Endometrial microvascular endothelial cells (primary cell): ENCODE data around the gene FBXW9. TPM values are rescaled to one million over a fixed set of nuclear protein-coding genes. Genes with fewer than 3 reads are reported as not detected.
"Not testable (repeated sequence)": the region's sequence is repeated elsewhere in the genome, so short reads cannot be mapped to it uniquely, and the experiment has no call there.

Experiments used
- in situ Hi-C: cut with HindIII; loops from 2 replicates; pipeline ENCODE4 v1.10.0; 2017; ENCODE audit warnings: low sequenced_read_pairs, low pct_unique_long_range_greater_than_20kb; ENCODE audit errors: inconsistent ontology term
- total RNA-seq: library from RNA; depleted of rRNA; stranded (reverse); fragments of >200 nt; gene quantifications from one replicate; pipeline ENCODE4 v1.2.3, GENCODE V29; 2015; ENCODE audit errors: inconsistent ontology term

FBXW9 gene
- total RNA-seq, 1 donor from 2014 or later = 7.2 TPM

- in situ Hi-C loops = no loop called here
Observed at GRCh38 chr19:12720851-12721655, 24.6 kb upstream of the FBXW9 start.

- in situ Hi-C loops = no loop called here
Observed at GRCh38 chr19:12720296-12720695, 23.9 kb upstream of the FBXW9 start.

- in situ Hi-C loops = no loop called here
Observed at GRCh38 chr19:12715929-12716328, 19.5 kb upstream of the FBXW9 start.

- in situ Hi-C loops = no loop called here
Observed at GRCh38 chr19:12715102-12715501, 18.7 kb upstream of the FBXW9 start.

- in situ Hi-C loops = not testable (repeated sequence)
Observed at GRCh38 chr19:12713304-12713703, 16.9 kb upstream of the FBXW9 start.

DNA sequence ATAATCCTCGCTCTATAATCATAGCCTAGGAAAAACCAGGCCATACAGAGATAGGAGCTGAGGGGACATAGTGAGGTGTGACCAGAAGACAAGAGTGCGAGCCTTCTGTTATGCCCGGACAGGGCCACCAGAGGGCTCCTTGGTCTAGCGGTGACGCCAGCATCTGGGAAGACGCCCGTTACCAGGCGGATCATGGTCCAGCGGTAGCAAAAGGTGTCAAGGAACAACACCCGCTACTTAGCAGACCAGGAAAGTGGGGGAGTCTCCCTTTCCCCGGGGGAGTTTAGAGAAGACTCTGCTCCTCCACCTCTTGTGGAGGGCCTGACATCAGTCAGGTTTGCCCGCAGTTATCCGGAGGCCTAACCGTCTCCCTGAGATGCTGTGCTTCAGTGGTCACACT, 15.6 kb upstream of the FBXW9 start:
- in situ Hi-C loops = not testable (repeated sequence)

DNA sequence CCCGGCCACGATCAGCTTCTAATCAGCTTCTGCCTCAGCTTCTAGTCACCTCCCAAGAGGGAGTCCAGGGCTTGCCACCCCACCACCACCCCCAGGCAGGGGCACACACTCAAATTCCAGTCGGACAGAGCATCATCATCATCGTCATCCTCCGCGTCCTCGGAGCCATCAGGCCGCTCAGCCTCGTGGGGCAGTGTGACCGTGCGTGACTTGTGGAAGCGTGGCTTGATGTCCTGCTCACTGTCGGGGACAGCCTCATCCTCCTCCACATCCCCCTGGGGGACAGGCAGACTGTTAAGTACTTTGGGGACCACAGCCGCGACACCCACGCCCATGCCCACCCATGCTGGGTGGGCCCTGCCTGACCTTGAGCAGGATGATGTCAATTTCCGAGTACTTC, 14.8 kb upstream of the FBXW9 start:
- in situ Hi-C loops = no loop called here

DNA sequence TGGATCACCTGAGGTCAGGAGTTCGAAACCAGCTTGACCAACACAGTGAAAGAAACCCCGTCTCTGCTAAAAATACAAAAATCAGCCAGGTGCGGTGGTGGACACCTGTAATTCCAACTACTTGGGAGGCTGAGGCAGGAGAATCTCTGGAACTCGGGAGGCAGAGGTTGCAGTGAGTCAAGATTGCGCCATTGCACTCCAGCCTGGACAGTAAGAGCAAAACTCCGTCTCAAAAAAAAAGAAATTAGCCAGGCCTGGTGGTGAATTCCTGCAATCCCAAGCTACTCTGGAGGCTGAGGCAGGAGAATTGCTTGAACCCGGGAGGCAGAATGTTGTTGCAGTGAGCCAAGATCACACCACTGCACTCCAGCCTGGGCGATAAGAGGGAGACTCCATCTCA, 12.2 kb upstream of the FBXW9 start:
- in situ Hi-C loops = no loop called here

DNA sequence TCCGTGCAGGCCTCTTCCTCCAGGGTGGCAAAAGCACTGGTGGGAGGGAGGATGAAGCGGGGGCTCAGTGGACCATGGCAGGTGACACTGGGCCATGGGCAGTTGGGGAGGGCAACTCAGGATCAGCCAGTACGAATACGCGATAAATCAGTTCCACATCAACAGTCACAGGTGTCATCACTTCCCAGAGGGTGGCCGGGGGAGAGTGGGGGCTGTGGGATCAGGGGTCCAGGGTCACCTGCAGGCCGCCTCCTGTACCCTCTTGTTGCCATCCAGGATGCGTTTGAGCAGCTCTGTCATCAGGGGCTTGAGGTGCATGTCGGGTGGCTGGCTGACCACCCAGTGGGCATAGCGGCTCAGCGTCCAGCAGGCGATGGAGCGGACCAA, 9.9 kb upstream of the FBXW9 start:
- in situ Hi-C loops = no loop called here

- in situ Hi-C loops = no loop called here
Observed at GRCh38 chr19:12705654-12706331, 9.4 kb upstream of the FBXW9 start.

DNA sequence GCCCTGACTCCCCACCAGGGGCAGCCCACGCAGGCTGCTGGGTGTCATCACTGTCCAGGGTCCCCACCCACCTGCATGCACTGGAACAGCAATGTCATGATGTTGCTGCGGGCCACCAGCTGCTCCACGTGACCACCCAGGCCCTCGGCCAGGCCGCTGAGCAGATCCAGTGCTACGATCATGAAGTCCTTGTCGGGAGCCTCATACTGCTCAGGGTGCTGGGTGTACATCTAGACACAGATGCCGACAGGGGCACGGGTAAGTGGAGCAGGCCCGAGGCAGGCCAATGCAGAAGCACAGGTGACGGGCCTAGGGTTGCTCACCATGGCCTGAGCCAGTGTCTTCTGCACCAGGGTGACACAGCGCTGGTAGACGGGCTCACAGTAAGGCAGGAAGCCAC, 8.7 kb upstream of the FBXW9 start:
- in situ Hi-C loops = no loop called here

- in situ Hi-C loops = no loop called here
Observed at GRCh38 chr19:12703046-12703445, 6.6 kb upstream of the FBXW9 start.

DNA sequence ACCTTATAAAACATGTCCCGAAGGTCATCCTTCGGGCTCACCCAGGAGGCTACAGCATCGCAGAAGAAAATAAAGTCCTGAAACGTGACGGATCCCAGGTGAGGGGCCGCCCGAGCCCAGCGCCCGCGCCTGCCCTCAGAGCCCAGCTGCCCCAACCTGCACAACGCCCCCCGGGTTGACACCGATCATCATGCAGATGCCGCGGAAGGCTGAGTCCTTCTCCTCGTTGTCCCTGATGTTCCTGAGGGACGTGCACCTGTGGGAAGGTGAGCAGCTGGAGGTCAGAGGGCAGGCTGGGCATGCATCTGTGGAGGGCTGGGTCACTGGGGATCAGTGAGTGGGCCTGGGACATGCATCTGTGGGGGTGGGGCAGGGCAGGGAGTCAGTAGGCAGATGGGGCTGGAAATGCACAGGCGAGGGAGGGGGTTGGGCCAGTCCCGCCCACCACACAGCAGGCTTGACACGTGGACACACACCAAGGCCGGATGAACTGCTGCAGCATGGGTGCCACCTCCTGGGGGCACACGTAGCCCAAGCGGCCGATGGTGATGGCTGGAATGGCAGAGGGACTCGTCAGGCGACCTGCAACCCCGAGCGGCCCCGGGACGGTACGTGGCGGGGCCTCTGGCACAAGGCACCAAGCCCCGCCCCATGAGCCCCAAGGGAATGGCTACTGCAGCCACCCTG, 5.3 kb upstream of the FBXW9 start:
- in situ Hi-C loops = no loop called here

DNA sequence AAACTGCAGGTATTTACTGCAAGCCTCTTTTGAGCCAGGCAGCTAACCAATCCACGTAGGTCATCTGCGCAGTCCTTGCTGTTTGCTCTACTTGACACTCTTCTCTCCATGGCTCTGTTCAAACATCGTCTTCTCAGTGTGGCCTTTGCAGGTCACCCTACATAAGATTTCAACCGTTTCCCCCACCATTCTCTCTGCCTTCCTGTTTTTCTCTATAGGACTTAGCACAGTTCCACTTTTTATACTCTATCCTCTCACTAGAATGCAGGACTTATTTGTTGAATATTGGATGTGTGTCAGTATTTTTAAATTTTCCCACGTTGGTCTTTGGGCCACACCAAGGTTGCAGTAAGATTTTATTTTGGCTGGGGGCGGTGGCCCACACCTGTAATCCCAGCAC, 1.7 kb upstream of the FBXW9 start:
- in situ Hi-C loops = no loop called here

DNA sequence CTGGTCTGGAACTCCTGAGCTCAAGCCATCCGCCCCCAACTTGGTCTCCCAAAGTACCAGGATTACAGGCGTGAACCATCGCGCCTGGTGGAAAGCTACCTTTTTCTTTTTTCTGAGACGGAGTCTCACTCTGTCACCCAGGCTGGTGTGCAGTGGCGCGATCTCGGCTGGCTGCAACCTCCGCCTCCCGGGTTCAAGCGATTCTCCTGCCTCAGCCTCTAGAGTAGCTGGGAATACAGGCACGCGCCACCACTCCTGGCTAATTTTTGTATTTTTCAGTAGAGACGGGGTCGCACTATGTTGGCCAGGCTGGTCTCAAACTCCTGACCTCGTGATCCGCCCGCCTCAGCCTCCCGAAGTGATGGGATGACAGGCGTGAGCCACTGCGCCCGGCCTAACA, 994 bp upstream of the FBXW9 start:
- in situ Hi-C loops = not testable (repeated sequence)

DNA sequence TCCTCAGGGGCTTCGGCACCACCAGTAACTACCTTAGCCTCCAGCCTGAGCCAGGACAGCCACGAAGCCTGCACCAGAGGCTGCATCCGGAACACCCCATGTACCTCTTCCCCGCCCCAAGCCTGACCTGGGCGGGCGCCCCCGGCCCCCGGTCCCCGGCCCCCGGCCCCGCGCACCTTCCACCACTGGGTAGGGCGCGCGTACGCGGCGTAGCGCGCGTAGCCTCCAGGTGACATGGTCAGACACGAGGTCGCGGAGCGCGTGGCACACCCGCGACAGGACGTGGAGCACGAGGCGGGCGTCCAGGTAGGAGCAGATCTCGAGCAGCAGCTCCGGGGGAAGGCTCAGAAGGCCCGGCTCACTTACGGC, 450 bp downstream of the FBXW9 start:
- in situ Hi-C loops = no loop called here

DNA sequence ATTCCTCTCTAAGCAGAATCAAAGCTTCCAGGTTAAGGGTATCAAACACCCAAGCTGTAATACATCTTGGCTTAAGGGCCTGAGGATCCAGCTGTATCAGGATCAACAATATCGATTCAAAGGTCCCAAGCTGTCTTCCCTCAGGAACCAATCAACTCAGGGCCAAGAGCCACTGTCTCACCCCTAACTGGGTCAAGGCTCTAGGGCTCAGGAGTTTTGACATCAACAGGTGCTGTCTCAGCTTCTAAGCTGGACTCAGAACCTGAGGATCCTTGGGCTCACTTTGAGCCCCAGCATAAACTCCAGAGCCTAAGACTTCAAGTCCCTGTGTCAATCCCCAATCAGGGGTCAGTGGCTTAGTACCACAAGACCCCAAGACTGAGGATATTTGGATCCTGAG, 917 bp downstream of the FBXW9 start:
- in situ Hi-C loops = no loop called here

DNA sequence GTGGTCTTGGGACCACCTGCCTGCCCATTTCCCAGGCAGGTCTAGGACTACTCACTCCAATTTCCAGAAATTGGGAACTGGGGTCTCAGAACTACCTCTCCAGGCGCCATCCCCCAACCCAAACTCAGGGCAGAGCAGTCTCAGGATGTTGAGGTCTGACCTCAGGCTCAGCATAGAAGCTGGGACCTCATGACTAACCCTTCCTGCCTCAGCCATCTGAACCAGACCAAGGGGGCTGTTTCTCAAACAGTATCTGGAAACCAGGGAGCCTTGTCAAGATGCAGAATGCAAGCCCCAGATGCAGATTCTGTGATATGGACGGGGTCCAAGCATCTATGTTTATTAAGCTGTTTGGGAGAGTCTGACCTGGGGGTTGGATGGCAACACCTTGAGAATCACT, 1.3 kb downstream of the FBXW9 start:
- in situ Hi-C loops = no loop called here

GRCh38 chr19:12694641-12695040, 1.8 kb downstream of the FBXW9 start:
- in situ Hi-C loops = no loop called here

DNA sequence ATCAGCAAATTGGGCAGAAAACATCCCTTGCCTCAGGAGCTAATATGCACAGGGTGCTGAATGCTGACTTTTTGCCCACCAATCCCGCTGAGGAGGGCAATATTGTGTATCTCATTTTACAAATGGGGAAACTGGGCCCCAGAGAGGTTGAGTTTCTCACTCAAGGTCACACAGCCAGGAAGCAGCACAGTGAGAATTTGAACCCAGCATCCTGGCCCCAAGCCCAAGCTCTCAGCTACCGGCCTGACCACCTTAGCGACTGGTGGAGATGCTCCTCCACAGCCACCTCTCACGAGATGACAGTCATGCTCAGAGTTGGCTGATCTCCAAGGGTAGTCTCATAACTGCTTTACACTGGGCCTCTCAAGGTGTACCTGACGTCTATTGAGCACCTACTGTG, 3.5 kb downstream of the FBXW9 start:
- in situ Hi-C loops = no loop called here
